ENCODE measurements around the gene RFTN1.

- TF ChIP-seq CTCF (conservative IDR thresholded peaks at IDR 0.05 in 1 of 2, IDR thresholded peaks at IDR 0.05 in 1 of 2; ENCODE audit: low read depth in 1 of 2, low read length in 2 of 2) (no peak), EZH2 (IDR thresholded peaks at IDR 0.05; ENCODE audit: low read length, missing control alignments) (no peak)
These were observed 143.6 kb downstream of the RFTN1 start for GRCh38 chr3:16369885-16370284.
